Panc1 (cell line): Measurements from ENCODE around the gene TNRC6C. TPM values are rescaled to one million over a fixed set of nuclear protein-coding genes. Genes with fewer than 3 reads are reported as not detected.

Experiments used
- ATAC-seq: fragments of 200-7000 bp; cut with Tn5 transposase; 2 replicates; pipeline ENCODE4 v1.9.1; 2020; ENCODE audit warnings: mild to moderate bottlenecking, moderate library complexity
- BruUV-seq: library from RNA; stranded (reverse); fragments of 400-500 nt; replicated peaks from 2 replicates; lab custom pipeline; 2021; lab: Mats Ljungman, UMichigan
- CTCF ChIA-PET: fragments of 300-600 bp; sonication (Branson Sonifier 250); formaldehyde crosslinking; loops from one replicate; lab custom pipeline; 2022; ENCODE audit warnings: antibody characterized with exemption; lab: Charles Lee
- POLR2A ChIA-PET: fragments of 300-600 bp; sonication (Branson Sonifier 250); formaldehyde crosslinking; loops from one replicate; lab custom pipeline; 2022; ENCODE audit warnings: antibody characterized with exemption; lab: Charles Lee
- DNase-seq: peaks from one replicate; pipeline ENCODE4 v3.0.0-alpha.2; 2010; ENCODE audit warnings: low read depth, low spot score
- H3K27ac ChIP-seq: 2 replicates; pipeline ENCODE4 v1.5.1; 2011; ENCODE audit warnings: mild to moderate bottlenecking, low read length, inconsistent platforms
- H3K27me3 ChIP-seq: fragments of 200-500 bp; sonication (Bioruptor generic); 2 replicates; pipeline ENCODE4 v1.6.0; 2014; ENCODE audit warnings: low read length, inconsistent platforms; ENCODE audit not compliant: control insufficient read depth, insufficient read depth
- H3K36me3 ChIP-seq: fragments of 200-500 bp; sonication (Bioruptor generic); 2 replicates; pipeline ENCODE4 v1.5.1; 2014; ENCODE audit warnings: inconsistent platforms, mild to moderate bottlenecking, low read length, moderate library complexity; ENCODE audit not compliant: control insufficient read depth, insufficient read depth
- H3K4me1 ChIP-seq: 2 replicates; pipeline ENCODE4 v1.5.1; 2011; ENCODE audit warnings: inconsistent platforms, mild to moderate bottlenecking, low read length, moderate library complexity; ENCODE audit not compliant: control insufficient read depth, insufficient read depth
- H3K4me3 ChIP-seq, 2 experiments: 2 replicates each; pipeline ENCODE4 v1.5.1; 2011 to 2012; ENCODE audit warnings: low read depth in 2 of 2, low read length in 2 of 2, mild to moderate bottlenecking in 2 of 2, inconsistent platforms in 1 of 2, moderate library complexity in 1 of 2
- H3K9me3 ChIP-seq: fragments of 200-500 bp; sonication (Bioruptor generic); 2 replicates; pipeline ENCODE4 v1.5.1; 2014; ENCODE audit warnings: low read depth, mild to moderate bottlenecking, inconsistent platforms, low read length, moderate library complexity; ENCODE audit not compliant: control insufficient read depth, insufficient read depth
- CTCF ChIP-seq: fragments of 450-650 bp; IDR thresholded peaks from 2 replicates; pipeline ENCODE4 v1.5.1; 2017; ENCODE audit warnings: mild to moderate bottlenecking
- POLR2AphosphoS5 ChIP-seq: IDR thresholded peaks from 2 replicates; pipeline ENCODE4 v1.6.1; 2012; ENCODE audit warnings: mild to moderate bottlenecking, low read depth, low read length, moderate library complexity
- SIN3A ChIP-seq: IDR thresholded peaks from 2 replicates; pipeline ENCODE4 v1.6.1; 2012; ENCODE audit warnings: low read depth, mild to moderate bottlenecking, low read length, moderate library complexity, borderline replicate concordance; ENCODE audit not compliant: insufficient read depth
- TCF7L2 ChIP-seq: IDR thresholded peaks from 2 replicates; pipeline ENCODE4 v1.6.1; 2011; ENCODE audit warnings: mild to moderate bottlenecking, low read depth, low read length, inconsistent platforms
- in situ Hi-C: cut with HindIII; loops from 2 replicates; pipeline ENCODE4 v1.10.0; 2016; ENCODE audit warnings: low sequenced_read_pairs, low pct_unique_long_range_greater_than_20kb
- intact Hi-C: fragments of 100-400 bp; cut with micrococcal nuclease; formaldehyde crosslinking; loops from one replicate; pipeline ENCODE4 v1.10.0; 2022; ENCODE audit not compliant: unreplicated experiment
- total RNA-seq: library from RNA; stranded (reverse); gene quantifications from one replicate; pipeline ENCODE4 v1.2.1, GENCODE V29; 2021; ENCODE audit not compliant: unreplicated experiment
- TF ChIP-seq, protein P1 (sequence below), 2 experiments: IDR thresholded peaks; 2 replicates each; pipeline ENCODE4 v1.6.1; 2011 to 2012; ENCODE audit warnings: low read depth in 2 of 2, control low read depth in 1 of 2, low read length in 1 of 2, mild to moderate bottlenecking in 1 of 2, moderate library complexity in 1 of 2; ENCODE audit not compliant: insufficient read depth in 1 of 2

TNRC6C gene
- total RNA-seq, 1 experiment from 2014 or later, result 10.1 TPM

DNA sequence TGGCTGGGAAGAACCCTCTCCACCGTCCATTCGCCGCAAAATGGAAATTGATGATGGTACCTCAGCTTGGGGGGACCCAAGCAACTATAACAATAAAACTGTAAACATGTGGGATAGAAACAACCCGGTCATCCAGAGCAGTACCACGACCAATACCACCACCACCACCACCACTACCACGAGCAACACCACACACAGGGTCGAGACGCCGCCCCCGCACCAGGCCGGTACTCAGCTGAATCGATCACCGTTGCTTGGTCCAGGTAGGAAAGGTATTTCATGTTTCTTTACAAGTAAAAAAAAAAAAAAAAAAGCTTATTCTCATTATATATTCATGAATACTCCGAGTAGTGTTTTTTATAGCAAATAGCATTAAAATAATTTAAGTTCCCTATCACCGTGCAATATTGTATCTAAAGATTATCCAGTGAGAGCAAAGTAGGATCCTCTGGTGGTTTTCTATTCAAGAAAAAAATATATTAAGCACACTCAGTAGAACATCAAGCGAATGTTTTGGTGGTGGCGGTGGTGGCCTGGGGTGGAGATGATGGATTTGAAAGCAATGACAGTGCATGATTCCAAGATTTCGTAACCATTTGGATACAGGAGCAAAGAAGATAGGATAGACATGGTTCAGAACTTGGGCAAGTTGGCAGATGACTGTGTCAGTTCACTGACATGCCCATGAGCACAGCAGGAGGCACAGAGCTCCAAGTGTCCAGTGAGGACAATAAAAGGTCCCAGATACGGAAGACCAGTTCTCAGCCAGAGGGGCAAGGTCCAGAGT lies 92.9 kb downstream of the TNRC6C start:
- Histone ChIP-seq H3K9me3 (no peaks in the 10 kb centered on the region), H3K27me3 (no peaks in the 10 kb centered on the region), H3K4me3 (no peak overlapping the region), H3K36me3 (no peaks in the 10 kb centered on the region), H3K4me1 (no peaks in the 10 kb centered on the region), H3K27ac (no peak overlapping the region)
- intact Hi-C loops (no loop called here), in situ Hi-C loops (no loop called here)
- TF ChIP-seq, protein P1, sequence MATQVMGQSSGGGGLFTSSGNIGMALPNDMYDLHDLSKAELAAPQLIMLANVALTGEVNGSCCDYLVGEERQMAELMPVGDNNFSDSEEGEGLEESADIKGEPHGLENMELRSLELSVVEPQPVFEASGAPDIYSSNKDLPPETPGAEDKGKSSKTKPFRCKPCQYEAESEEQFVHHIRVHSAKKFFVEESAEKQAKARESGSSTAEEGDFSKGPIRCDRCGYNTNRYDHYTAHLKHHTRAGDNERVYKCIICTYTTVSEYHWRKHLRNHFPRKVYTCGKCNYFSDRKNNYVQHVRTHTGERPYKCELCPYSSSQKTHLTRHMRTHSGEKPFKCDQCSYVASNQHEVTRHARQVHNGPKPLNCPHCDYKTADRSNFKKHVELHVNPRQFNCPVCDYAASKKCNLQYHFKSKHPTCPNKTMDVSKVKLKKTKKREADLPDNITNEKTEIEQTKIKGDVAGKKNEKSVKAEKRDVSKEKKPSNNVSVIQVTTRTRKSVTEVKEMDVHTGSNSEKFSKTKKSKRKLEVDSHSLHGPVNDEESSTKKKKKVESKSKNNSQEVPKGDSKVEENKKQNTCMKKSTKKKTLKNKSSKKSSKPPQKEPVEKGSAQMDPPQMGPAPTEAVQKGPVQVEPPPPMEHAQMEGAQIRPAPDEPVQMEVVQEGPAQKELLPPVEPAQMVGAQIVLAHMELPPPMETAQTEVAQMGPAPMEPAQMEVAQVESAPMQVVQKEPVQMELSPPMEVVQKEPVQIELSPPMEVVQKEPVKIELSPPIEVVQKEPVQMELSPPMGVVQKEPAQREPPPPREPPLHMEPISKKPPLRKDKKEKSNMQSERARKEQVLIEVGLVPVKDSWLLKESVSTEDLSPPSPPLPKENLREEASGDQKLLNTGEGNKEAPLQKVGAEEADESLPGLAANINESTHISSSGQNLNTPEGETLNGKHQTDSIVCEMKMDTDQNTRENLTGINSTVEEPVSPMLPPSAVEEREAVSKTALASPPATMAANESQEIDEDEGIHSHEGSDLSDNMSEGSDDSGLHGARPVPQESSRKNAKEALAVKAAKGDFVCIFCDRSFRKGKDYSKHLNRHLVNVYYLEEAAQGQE (IDR thresholded peaks at IDR 0.05; ENCODE audit: insufficient read depth in 1 of 2, low read depth in 2 of 2, low read length in 1 of 2), result no peak
- TF ChIP-seq CTCF (no peak), SIN3A (no peak), POLR2AphosphoS5 (no peak), TCF7L2 (no peak)
- ChIA-PET CTCF (no interaction called here), POLR2A (interaction anchor here (0.6 kb wide), 1 partner anchor 65 kb away, joined by 5 read pairs; no protein-coding TSS in a partner anchor)
- no TSS peak for BruUV-seq
- DNase-seq (no peak), ATAC-seq (no peak)

- Histone ChIP-seq H3K4me1 (no peaks in the 10 kb centered on the region), H3K4me3 (no peak overlapping the region), H3K27ac (no peak overlapping the region), H3K36me3 (no peaks in the 10 kb centered on the region), H3K9me3 (no peaks in the 10 kb centered on the region), H3K27me3 (no peaks in the 10 kb centered on the region)
- intact Hi-C loops (no loop called here), in situ Hi-C loops (no loop called here)
- ChIA-PET POLR2A (no interaction called here), CTCF (no interaction called here)
- DNase-seq (no peak), ATAC-seq (0 out of 2 replicates have a peak, but pooled peaks have one; percentile 11)
- BruUV-seq, result no TSS peak
- TF ChIP-seq TCF7L2, result no peak
- no peak for TF ChIP-seq POLR2AphosphoS5
- TF ChIP-seq CTCF, result no peak
- TF ChIP-seq, protein P1 (IDR thresholded peaks at IDR 0.05; ENCODE audit: insufficient read depth in 1 of 2, low read depth in 2 of 2, low read length in 1 of 2), result no peak
- TF ChIP-seq SIN3A, result no peak
Observed at GRCh38 chr17:78053777-78054468, 95.4 kb downstream of the TNRC6C start.
